ENCODE data around the gene CDKAL1. TPM values are rescaled to one million over a fixed set of nuclear protein-coding genes. Genes with fewer than 3 reads are reported as not detected.

The CDKAL1 gene
- total RNA-seq, 1 donor from 2014 or later: 11.9 TPM

GRCh38 chr6:21199262-21199661 is 665.0 kb downstream of the CDKAL1 start:
- Histone ChIP-seq H3K9me3 (no peaks in the 10 kb centered on the region), H3K36me3 (no peaks in the 10 kb centered on the region), H3K27ac (no peak overlapping the region), H3K4me1 (no peaks in the 10 kb centered on the region), H3K27me3 (no peaks in the 10 kb centered on the region), H3K4me3 (no peak overlapping the region)
- no peak for DNase-seq (ENCODE audit: low spot score in 2 of 2)
- intact Hi-C loops (cut with DNase I): no loop called here
- no peak for TF ChIP-seq CTCF (IDR thresholded peaks at IDR 0.05)

- intact Hi-C loops (cut with DNase I): no loop called here
- no peak for TF ChIP-seq CTCF (IDR thresholded peaks at IDR 0.05)
- Histone ChIP-seq H3K9me3 (no peaks in the 10 kb centered on the region), H3K4me1 (no peaks in the 10 kb centered on the region), H3K36me3 (no peaks in the 10 kb centered on the region), H3K4me3 (no peak overlapping the region), H3K27ac (no peak overlapping the region), H3K27me3 (no peaks in the 10 kb centered on the region)
- DNase-seq (ENCODE audit: low spot score in 2 of 2): no peak
Measured at GRCh38 chr6:21200134-21200870, 666.0 kb downstream of the CDKAL1 start.

- Histone ChIP-seq H3K27me3 (no peaks in the 10 kb centered on the region), H3K9me3 (no peaks in the 10 kb centered on the region), H3K4me1 (no peaks in the 10 kb centered on the region), H3K4me3 (no peak overlapping the region), H3K36me3 (no peaks in the 10 kb centered on the region), H3K27ac (no peak overlapping the region)
- intact Hi-C loops (cut with DNase I): no loop called here
- no peak for DNase-seq (ENCODE audit: low spot score in 2 of 2)
- no peak for TF ChIP-seq CTCF (IDR thresholded peaks at IDR 0.05)
Measured at GRCh38 chr6:21201187-21201586, 666.9 kb downstream of the CDKAL1 start.

- no peak overlapping the region for H3K27ac ChIP-seq
- H3K9me3 ChIP-seq: no peaks in the 10 kb centered on the region
- no peak for TF ChIP-seq CTCF (IDR thresholded peaks at IDR 0.05)
- DNase-seq (ENCODE audit: low spot score in 2 of 2): no peak
- no peaks in the 10 kb centered on the region for H3K27me3 ChIP-seq
- intact Hi-C loops (cut with DNase I): no loop called here
- H3K4me1 ChIP-seq: no peaks in the 10 kb centered on the region
- H3K36me3 ChIP-seq: no peaks in the 10 kb centered on the region
- no peak overlapping the region for H3K4me3 ChIP-seq
Measured at GRCh38 chr6:21201637-21202350, 667.5 kb downstream of the CDKAL1 start.

- no peak for TF ChIP-seq CTCF (IDR thresholded peaks at IDR 0.05)
- Histone ChIP-seq H3K36me3 (no peaks in the 10 kb centered on the region), H3K27me3 (no peaks in the 10 kb centered on the region), H3K4me1 (no peaks in the 10 kb centered on the region), H3K9me3 (no peaks in the 10 kb centered on the region), H3K4me3 (no peak overlapping the region), H3K27ac (no peak overlapping the region)
- intact Hi-C loops (cut with DNase I): no loop called here
- DNase-seq (ENCODE audit: low spot score in 2 of 2): no peak
Measured at GRCh38 chr6:21202521-21202920, 668.3 kb downstream of the CDKAL1 start.

All from ascending aorta (tissue), 2 donors.